Forelimb muscle (tissue), 1 donor: ENCODE results near the gene MAPK8IP3. TPM values are rescaled to one million over a fixed set of nuclear protein-coding genes. Genes with fewer than 3 reads are reported as not detected.
"Not testable (repeated sequence)": the region's sequence is repeated elsewhere in the genome, so short reads cannot be mapped to it uniquely, and the experiment has no call there.

Source experiments
- DNase-seq: peaks from one replicate; pipeline ENCODE4 v3.0.0-alpha.2; 2013; ENCODE audit warnings: low read depth
- polyA plus RNA-seq: library from polyadenylated mRNA; unstranded; fragments of 120-200 nt; gene quantifications from one replicate; pipeline ENCODE4 v1.2.1, GENCODE V29; 2013; ENCODE audit not compliant: insufficient read length

MAPK8IP3 gene
- polyA plus RNA-seq, 1 donor = 53.6 TPM

- DNase-seq = no peak
Measured at GRCh38 chr16:1786242-1787055, 80.5 kb downstream of the MAPK8IP3 start.

- no peak for DNase-seq
Measured at GRCh38 chr16:1787056-1787321, 81.0 kb downstream of the MAPK8IP3 start.

GRCh38 chr16:1787322-1788094 lies 81.5 kb downstream of the MAPK8IP3 start:
- DNase-seq = no peak

GRCh38 chr16:1788095-1788707 lies 82.2 kb downstream of the MAPK8IP3 start:
- DNase-seq = no peak

GRCh38 chr16:1788708-1789100 lies 82.7 kb downstream of the MAPK8IP3 start:
- no peak for DNase-seq

GRCh38 chr16:1789643-1790045 lies 83.6 kb downstream of the MAPK8IP3 start:
- no peak for DNase-seq

GRCh38 chr16:1790261-1790610 lies 84.2 kb downstream of the MAPK8IP3 start:
- DNase-seq = no peak

GRCh38 chr16:1790611-1791255 lies 84.7 kb downstream of the MAPK8IP3 start:
- DNase-seq = no peak

- DNase-seq = no peak
Measured at GRCh38 chr16:1791256-1791942, 85.4 kb downstream of the MAPK8IP3 start.

- DNase-seq = no peak
Measured at GRCh38 chr16:1791943-1792812, 86.2 kb downstream of the MAPK8IP3 start.

GRCh38 chr16:1792836-1793577 lies 87.0 kb downstream of the MAPK8IP3 start:
- no peak for DNase-seq

GRCh38 chr16:1793578-1794220 lies 87.7 kb downstream of the MAPK8IP3 start, which contains the start of gene IGFALS:
Gene IGFALS, minus strand, starts transcription at chr16:1793705. Its CDS starts 53 bp downstream, at chr16:1793652.
- DNase-seq = no peak

- no peak for DNase-seq
Measured at GRCh38 chr16:1794221-1794871, 88.4 kb downstream of the MAPK8IP3 start.

GRCh38 chr16:1794908-1795666 lies 89.1 kb downstream of the MAPK8IP3 start:
- DNase-seq = no peak

GRCh38 chr16:1799263-1799662 lies 93.3 kb downstream of the MAPK8IP3 start:
- not testable (repeated sequence) for DNase-seq

GRCh38 chr16:1800701-1801100 lies 94.7 kb downstream of the MAPK8IP3 start:
- no peak for DNase-seq

- no peak for DNase-seq
Measured at GRCh38 chr16:1807626-1808025, 101.6 kb downstream of the MAPK8IP3 start.

- DNase-seq = no peak
Measured at GRCh38 chr16:1808691-1809090, 102.7 kb downstream of the MAPK8IP3 start.
